ENCODE data around the gene MDM4.
"Not testable (repeated sequence)": the region's sequence is repeated elsewhere in the genome, so short reads cannot be mapped to it uniquely, and the experiment has no call there.

Gene MDM4

GRCh38 chr1:204517382-204517781, 1.2 kb downstream of the MDM4 start:
- not testable (repeated sequence) for DNase-seq (ENCODE audit: low read depth)

GRCh38 chr1:204520834-204521709, 4.9 kb downstream of the MDM4 start:
- DNase-seq (ENCODE audit: low read depth) = no peak

GRCh38 chr1:204521941-204522521, 5.8 kb downstream of the MDM4 start:
- not testable (repeated sequence) for DNase-seq (ENCODE audit: low read depth)

GRCh38 chr1:204523605-204524215, 7.5 kb downstream of the MDM4 start:
- DNase-seq (ENCODE audit: low read depth) = no peak

GRCh38 chr1:204524986-204525385, 8.8 kb downstream of the MDM4 start:
- DNase-seq (ENCODE audit: low read depth) = no peak

- DNase-seq (ENCODE audit: low read depth) = no peak
These were observed 12.0 kb downstream of the MDM4 start for GRCh38 chr1:204528241-204528640.

GRCh38 chr1:204528677-204529076, 12.5 kb downstream of the MDM4 start:
- no peak for DNase-seq (ENCODE audit: low read depth)

GRCh38 chr1:204529371-204529895, 13.2 kb downstream of the MDM4 start:
- no peak for DNase-seq (ENCODE audit: low read depth)

- DNase-seq (ENCODE audit: low read depth) = no peak
These were observed 14.7 kb downstream of the MDM4 start for GRCh38 chr1:204530932-204531331.

GRCh38 chr1:204532832-204533231, 16.6 kb downstream of the MDM4 start:
- no peak for DNase-seq (ENCODE audit: low read depth)

- no peak for DNase-seq (ENCODE audit: low read depth)
These were observed 25.4 kb downstream of the MDM4 start for GRCh38 chr1:204541626-204542025.

- no peak for DNase-seq (ENCODE audit: low read depth)
These were observed 28.1 kb downstream of the MDM4 start for GRCh38 chr1:204544321-204544720.

- DNase-seq (ENCODE audit: low read depth) = no peak
These were observed 29.0 kb downstream of the MDM4 start for GRCh38 chr1:204545202-204545601.

- DNase-seq (ENCODE audit: low read depth) = no peak
These were observed 29.7 kb downstream of the MDM4 start for GRCh38 chr1:204545881-204546280.

- DNase-seq (ENCODE audit: low read depth) = no peak
These were observed 32.1 kb downstream of the MDM4 start for GRCh38 chr1:204548265-204548664.

- no peak for DNase-seq (ENCODE audit: low read depth)
These were observed 33.1 kb downstream of the MDM4 start for GRCh38 chr1:204549313-204549712.

- DNase-seq (ENCODE audit: low read depth) = no peak
These were observed 34.7 kb downstream of the MDM4 start for GRCh38 chr1:204550926-204551325.

GRCh38 chr1:204556458-204557052, 40.3 kb downstream of the MDM4 start:
- no peak for DNase-seq (ENCODE audit: low read depth)

- DNase-seq (ENCODE audit: low read depth) = no peak
These were observed 42.3 kb downstream of the MDM4 start for GRCh38 chr1:204558467-204558866.

GRCh38 chr1:204560002-204560401, 43.8 kb downstream of the MDM4 start:
- not testable (repeated sequence) for DNase-seq (ENCODE audit: low read depth)

GRCh38 chr1:204560590-204561150, 44.5 kb downstream of the MDM4 start:
- DNase-seq (ENCODE audit: low read depth) = no peak
